CD14-positive monocyte (primary cell): ENCODE results near the gene TMEM258. TPM values are rescaled to one million over a fixed set of nuclear protein-coding genes. Genes with fewer than 3 reads are reported as not detected.
A peak's percentile ranks its signal among the peaks of the same experiment; 100 is the strongest.

ENCODE experiments used
- DNase-seq, 3 donors: peaks; one replicate each; pipeline ENCODE4 v3.0.0-alpha.2; 2011 to 2022
- H2AFZ ChIP-seq: 2 replicates; pipeline ENCODE4 v1.6.0; 2012; ENCODE audit warnings: mild to moderate bottlenecking, low read depth, low read length, inconsistent platforms; ENCODE audit not compliant: insufficient read depth, poor library complexity, severe bottlenecking
- H3K27ac ChIP-seq, 2 donors: 1 replicate in 1 of 2; 2 replicates in 1 of 2; pipeline ENCODE4 v1.5.1; 2012 to 2013; ENCODE audit warnings: low read length in 2 of 2, control low read depth in 1 of 2, inconsistent platforms in 1 of 2, low read depth in 1 of 2, mild to moderate bottlenecking in 1 of 2
- H3K27me3 ChIP-seq, 2 donors: one replicate each; pipeline versions ENCODE4 v1.6.0 to v1.6.1; 2011 to 2013; ENCODE audit warnings: low read length in 2 of 2; ENCODE audit not compliant: control insufficient read depth in 2 of 2, insufficient read depth in 2 of 2
- H3K36me3 ChIP-seq, 2 donors: replicated peaks in 1 of 2; 1 replicate in 1 of 2; 2 replicates in 1 of 2; pipeline versions ENCODE4 v1.5.1 to v1.6.1; 2012 to 2013; ENCODE audit warnings: low read length in 2 of 2, control low read depth in 1 of 2, inconsistent platforms in 1 of 2, mild to moderate bottlenecking in 1 of 2; ENCODE audit not compliant: insufficient read depth in 2 of 2, control insufficient read depth in 1 of 2
- H3K4me1 ChIP-seq, 2 donors: 1 replicate in 1 of 2; 2 replicates in 1 of 2; pipeline versions ENCODE4 v1.5.1 to v1.6.1; 2012 to 2013; ENCODE audit warnings: low read length in 2 of 2, control low read depth in 1 of 2, inconsistent platforms in 1 of 2, mild to moderate bottlenecking in 1 of 2, moderate library complexity in 1 of 2; ENCODE audit not compliant: insufficient read depth in 2 of 2, control insufficient read depth in 1 of 2
- H3K4me2 ChIP-seq: replicated peaks from 2 replicates; pipeline ENCODE3; 2012; ENCODE audit warnings: low read length, moderate library complexity, mild to moderate bottlenecking; ENCODE audit not compliant: poor library complexity, severe bottlenecking; ENCODE audit errors: extremely low read depth
- H3K4me3 ChIP-seq, 3 experiments: fragments of 200-600 bp in 1 of 3; sonication (generic) in 1 of 3; replicated peaks in 1 of 3; 1 replicate in 2 of 3; 2 replicates in 1 of 3; pipeline ENCODE4 v1.5.1; 2011 to 2013; ENCODE audit warnings: low read length in 3 of 3, mild to moderate bottlenecking in 3 of 3, control low read depth in 2 of 3, low read depth in 2 of 3, inconsistent platforms in 1 of 3, moderate library complexity in 1 of 3
- H3K79me2 ChIP-seq: 2 replicates; pipeline ENCODE4 v1.6.0; 2012; ENCODE audit warnings: mild to moderate bottlenecking, control low read depth, inconsistent platforms, low read length, moderate library complexity; ENCODE audit not compliant: insufficient read depth
- H3K9ac ChIP-seq: 2 replicates; pipeline ENCODE4 v1.6.0; 2017; ENCODE audit warnings: low read length, mild to moderate bottlenecking; ENCODE audit not compliant: insufficient read depth, poor library complexity, severe bottlenecking
- H3K9me3 ChIP-seq, 2 donors: replicated peaks in 1 of 2; 1 replicate in 1 of 2; 2 replicates in 1 of 2; pipeline versions ENCODE4 v1.5.1 to v1.6.1; 2012 to 2013; ENCODE audit warnings: low read length in 2 of 2, control low read depth in 1 of 2; ENCODE audit not compliant: control insufficient read depth in 1 of 2, insufficient read depth in 1 of 2
- H4K20me1 ChIP-seq: 2 replicates; pipeline ENCODE4 v1.6.0; 2012; ENCODE audit warnings: mild to moderate bottlenecking, low read length, control low read depth, moderate library complexity; ENCODE audit not compliant: insufficient read depth
- H3K27ac Mint-ChIP-seq, 7 donors: one replicate each; pipeline ENCODE4 v1.8.0; 2020; ENCODE audit warnings: mild to moderate bottlenecking in 7 of 7, mixed read lengths in 7 of 7, moderate library complexity in 6 of 7, inconsistent platforms in 2 of 7
- H3K27me3 Mint-ChIP-seq, 3 donors: one replicate each; pipeline ENCODE4 v1.8.0; 2021 to 2022; ENCODE audit warnings: low read depth in 3 of 3, mild to moderate bottlenecking in 3 of 3, mixed read lengths in 3 of 3, moderate library complexity in 3 of 3, inconsistent platforms in 1 of 3
- H3K36me3 Mint-ChIP-seq, 2 donors: one replicate each; pipeline ENCODE4 v1.8.0; 2020; ENCODE audit warnings: mixed read lengths in 2 of 2, inconsistent platforms in 1 of 2, mild to moderate bottlenecking in 1 of 2
- H3K4me1 Mint-ChIP-seq: one replicate; pipeline ENCODE4 v1.8.0; 2020; ENCODE audit warnings: mild to moderate bottlenecking, mixed read lengths
- H3K4me3 Mint-ChIP-seq, 2 donors: one replicate each; pipeline ENCODE4 v1.8.0; 2020; ENCODE audit warnings: mild to moderate bottlenecking in 2 of 2, mixed read lengths in 2 of 2, moderate library complexity in 1 of 2
- H3K9me3 Mint-ChIP-seq, 7 donors: one replicate each; pipeline ENCODE4 v1.8.0; 2020 to 2022; ENCODE audit warnings: mixed read lengths in 7 of 7, mild to moderate bottlenecking in 6 of 7, moderate library complexity in 6 of 7, inconsistent platforms in 2 of 7
- CTCF ChIP-seq: fragments of 200-600 bp; IDR thresholded peaks from one replicate; pipeline ENCODE4 v1.8.0; 2022; ENCODE audit warnings: antibody characterized with exemption, mild to moderate bottlenecking
- WGBS: methylation state at CpG from one replicate; pipeline ENCODE4 v1.1.5; 2013; ENCODE audit warnings: missing lambda C conversion rate; ENCODE audit not compliant: insufficient coverage; 5-methylcytosine and 5-hydroxymethylcytosine counted together
- intact Hi-C, 2 donors: fragments of 100-400 bp; cut with micrococcal nuclease; formaldehyde crosslinking; loops; one replicate each; pipeline versions ENCODE4 v1.15.0 to v1.15.1; 2023
- polyA plus RNA-seq, 3 donors: library from polyadenylated mRNA; depleted of rRNA in 1 of 3; unstranded in 2 of 3; stranded (reverse) in 1 of 3; fragments of 300-500 nt in 2 of 3; fragments of >200 nt in 1 of 3; fragmentation: Illumina TruSeq in 2 of 3; gene quantifications; 1 replicate in 2 of 3; 2 replicates in 1 of 3; pipeline ENCODE4 v1.2.3, GENCODE V29; 2012 to 2021

Gene TMEM258
- polyA plus RNA-seq, 3 donors = 199 to 224 (median 220) TPM

DNA sequence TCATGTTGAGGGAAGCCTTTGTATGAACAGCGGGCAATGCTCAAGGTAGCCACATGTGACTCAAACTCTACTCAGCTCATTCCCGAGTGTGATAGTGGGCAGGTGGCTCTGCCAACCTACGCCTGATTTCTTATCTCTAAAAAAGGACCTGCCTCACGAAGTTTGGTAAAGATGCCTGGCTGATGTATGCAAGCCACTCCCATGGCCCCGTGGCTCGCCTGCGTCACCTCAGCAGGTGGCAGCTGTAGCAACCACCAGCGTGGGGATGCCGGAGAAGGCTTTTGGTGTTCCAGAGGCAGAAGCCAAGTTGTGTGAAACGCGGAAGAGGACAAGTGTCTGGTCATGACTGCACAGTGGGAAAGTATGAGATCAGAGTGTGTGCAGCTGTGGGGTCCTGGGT, 41.1 kb upstream of the TMEM258 start:
- Mint-ChIP-seq H3K4me1 (peaks cover 73% of the 10 kb centered on the region), H3K9me3 (peaks cover 0 to 2% (median 0%) of the 10 kb centered on the region in 7 donors), H3K27ac (peak overlapping the region in 5 of 7 donors; percentile 4 to 92 (median 78)), H3K27me3 (peaks cover 10 to 12% (median 11%) of the 10 kb centered on the region in 3 donors), H3K36me3 (peaks cover 8 to 14% of the 10 kb centered on the region in 2 donors), H3K4me3 (no peak overlapping the region)
- Histone ChIP-seq H3K27ac (no peak overlapping the region), H2AFZ (no peak overlapping the region), H4K20me1 (no peaks in the 10 kb centered on the region), H3K9me3 (no peaks in the 10 kb centered on the region), H3K4me2 (no peak overlapping the region), H3K4me1 (peaks cover 67 to 71% of the 10 kb centered on the region in 2 donors), H3K36me3 (no peaks in the 10 kb centered on the region), H3K27me3 (peaks cover 0 to 13% of the 10 kb centered on the region in 2 donors), H3K9ac (no peak overlapping the region), H3K79me2 (peaks cover 26% of the 10 kb centered on the region), H3K4me3 (no peak overlapping the region)
- intact Hi-C loops = loop anchor here in 1 of 2 donors (5.0 kb wide), 1 partner anchor 36 kb away; no protein-coding TSS in a partner anchor
- 90% methylated on average over 9 of the region's 11 CpGs for WGBS
- no peak for DNase-seq
- TF ChIP-seq CTCF = no peak

- Histone ChIP-seq H3K4me2 (no peak overlapping the region), H3K4me1 (peaks cover 74 to 79% of the 10 kb centered on the region in 2 donors), H3K36me3 (no peaks in the 10 kb centered on the region), H3K27me3 (peaks cover 0 to 15% of the 10 kb centered on the region in 2 donors), H2AFZ (no peak overlapping the region), H3K27ac (no peak overlapping the region), H3K9me3 (no peaks in the 10 kb centered on the region), H4K20me1 (no peaks in the 10 kb centered on the region), H3K79me2 (peaks cover 26% of the 10 kb centered on the region), H3K4me3 (no peak overlapping the region), H3K9ac (no peak overlapping the region)
- Mint-ChIP-seq H3K27me3 (peaks cover 13 to 18% (median 14%) of the 10 kb centered on the region in 3 donors), H3K4me1 (peaks cover 79% of the 10 kb centered on the region), H3K9me3 (peaks cover 0 to 3% (median 0%) of the 10 kb centered on the region in 7 donors), H3K36me3 (peaks cover 6 to 9% of the 10 kb centered on the region in 2 donors), H3K4me3 (no peak overlapping the region), H3K27ac (no peak overlapping the region)
- no peak for DNase-seq
- TF ChIP-seq CTCF = no peak
- intact Hi-C loops = loop anchor here in 1 of 2 donors (5.0 kb wide), 1 partner anchor 35 kb away; no protein-coding TSS in a partner anchor
- 67% methylated on average over 7 of the region's 7 CpGs for WGBS
Measured at GRCh38 chr11:61832754-61833153, 40.4 kb upstream of the TMEM258 start.
